Fibroblast of skin of left biceps (primary cell): Measurements from ENCODE around the gene CSNK2A3.
A peak's percentile ranks its signal among the peaks of the same experiment; 100 is the strongest.
"Not testable (repeated sequence)": the region's sequence is repeated elsewhere in the genome, so short reads cannot be mapped to it uniquely, and the experiment has no call there.

Experiments used
- DNase-seq, 2 experiments: peaks; one replicate each; pipeline ENCODE4 v3.0.0-alpha.2; 2013; ENCODE audit warnings: low read depth in 2 of 2

Gene CSNK2A3

GRCh38 chr11:11352878-11353277, at the start of gene CSNK2A3:
Gene CSNK2A3 (minus strand): TSS chr11:11353250. CDS start chr11:11353119, 131 bp downstream.
- not testable (repeated sequence) for DNase-seq

- DNase-seq: no peak
Observed at GRCh38 chr11:11401960-11402535, 49.0 kb upstream of the CSNK2A3 start.

GRCh38 chr11:11400635-11401232, 47.7 kb upstream of the CSNK2A3 start:
- DNase-seq: no peak

GRCh38 chr11:11400121-11400520, 47.1 kb upstream of the CSNK2A3 start:
- no peak for DNase-seq

GRCh38 chr11:11397781-11398180, 44.7 kb upstream of the CSNK2A3 start:
- DNase-seq: no peak

- no peak for DNase-seq
Observed at GRCh38 chr11:11397036-11397415, 44.0 kb upstream of the CSNK2A3 start.

- DNase-seq: peak; percentile 44 to 47
Observed at GRCh38 chr11:11396301-11397035, 43.4 kb upstream of the CSNK2A3 start.

- DNase-seq: no peak
Observed at GRCh38 chr11:11395126-11395525, 42.1 kb upstream of the CSNK2A3 start.

GRCh38 chr11:11394241-11394640, 41.2 kb upstream of the CSNK2A3 start:
- no peak for DNase-seq

GRCh38 chr11:11391796-11392463, 38.9 kb upstream of the CSNK2A3 start:
- DNase-seq: no peak

- no peak for DNase-seq
Observed at GRCh38 chr11:11391169-11391568, 38.1 kb upstream of the CSNK2A3 start.

- no peak for DNase-seq
Observed at GRCh38 chr11:11390068-11390771, 37.2 kb upstream of the CSNK2A3 start.

GRCh38 chr11:11389238-11389637, 36.2 kb upstream of the CSNK2A3 start:
- no peak for DNase-seq

- DNase-seq: no peak
Observed at GRCh38 chr11:11387622-11388305, 34.7 kb upstream of the CSNK2A3 start.

- no peak for DNase-seq
Observed at GRCh38 chr11:11387207-11387606, 34.2 kb upstream of the CSNK2A3 start.

GRCh38 chr11:11384829-11385228, 31.8 kb upstream of the CSNK2A3 start:
- DNase-seq: no peak

- no peak for DNase-seq
Observed at GRCh38 chr11:11383995-11384394, 30.9 kb upstream of the CSNK2A3 start.

GRCh38 chr11:11382858-11383532, 29.9 kb upstream of the CSNK2A3 start:
- no peak for DNase-seq

GRCh38 chr11:11381471-11382105, 28.5 kb upstream of the CSNK2A3 start:
- DNase-seq: no peak

- no peak for DNase-seq
Observed at GRCh38 chr11:11380883-11381282, 27.8 kb upstream of the CSNK2A3 start.
